MM.1S (cell line): ENCODE data around the gene B9D2.

ENCODE experiments used
- CTCF ChIP-seq: fragments of 300-600 bp; sonication (generic); IDR thresholded peaks from 2 replicates; pipeline ENCODE4 v1.5.1; 2016; ENCODE audit warnings: antibody characterized with exemption, low read length, mixed read lengths
- EZH2 ChIP-seq: fragments of 300-600 bp; sonication (generic); optimal IDR thresholded peaks from 2 replicates; pipeline ENCODE3; 2017; ENCODE audit warnings: low read depth, mild to moderate bottlenecking, antibody characterized with exemption, low read length, mixed read lengths
- EZH2phosphoT487 ChIP-seq: fragments of 300-600 bp; sonication (generic); IDR thresholded peaks from 2 replicates; pipeline ENCODE4 v1.6.1; 2018; ENCODE audit warnings: antibody characterized with exemption, low read length

GRCh38 chr19:41318696-41319499 is 45.1 kb downstream of the B9D2 start:
- TF ChIP-seq EZH2phosphoT487, result no peak
- TF ChIP-seq CTCF, result no peak
- no peak for TF ChIP-seq EZH2
